Measurements from ENCODE around the gene CMTM3. TPM values are rescaled to one million over a fixed set of nuclear protein-coding genes. Genes with fewer than 3 reads are reported as not detected.
"Not testable (repeated sequence)": the region's sequence is repeated elsewhere in the genome, so short reads cannot be mapped to it uniquely, and the experiment has no call there.

The CMTM3 gene
- polyA plus RNA-seq, 1 donor (not counting 4 experiments of a cell fraction or from before 2014, with no cell fraction given) = 15.7 TPM

- H4K20me1 ChIP-seq (ENCODE audit: control insufficient read depth, extremely low read depth, insufficient read depth, low read length); DNase-seq (ENCODE audit: low read depth, low spot score); dilution Hi-C loops (cut with MboI; ENCODE audit: extremely low pct_ligation_motif_present, low sequenced_read_pairs); H3K4me2 ChIP-seq (ENCODE audit: control insufficient read depth, extremely low read depth, insufficient read depth, low read depth, low read length); H3K4me1 ChIP-seq (ENCODE audit: control insufficient read depth, extremely low read depth, insufficient read depth, low read length); H3K36me3 ChIP-seq (ENCODE audit: control insufficient read depth in 2 of 2, extremely low read depth in 1 of 2, insufficient read depth in 2 of 2, low read length in 2 of 2); H3K4me3 ChIP-seq (ENCODE audit: control insufficient read depth in 2 of 3, extremely low read depth in 1 of 3, insufficient read depth in 2 of 3, low read depth in 1 of 3, low read length in 3 of 3); FAIRE-seq; H3K9me3 ChIP-seq (ENCODE audit: control insufficient read depth, low read depth, low read length); H3K27me3 ChIP-seq (ENCODE audit: control insufficient read depth, extremely low read depth, insufficient read depth, low read length); H3K9ac ChIP-seq (ENCODE audit: control insufficient read depth, extremely low read depth, insufficient read depth, low read length); H3K9me1 ChIP-seq (ENCODE audit: control insufficient read depth, extremely low read depth, insufficient read depth, low read length); H3K27ac ChIP-seq (ENCODE audit: control insufficient read depth, insufficient read depth, low read length); H3K79me2 ChIP-seq (ENCODE audit: control insufficient read depth, insufficient read depth, low read length); H2AFZ ChIP-seq (ENCODE audit: control insufficient read depth, low read length): not testable (repeated sequence)
Measured at GRCh38 chr16:66631558-66631957, 27.1 kb downstream of the CMTM3 start.

- DNase-seq (ENCODE audit: low read depth, low spot score) = no peak
- no peak overlapping the region for H3K4me3 ChIP-seq (ENCODE audit: control insufficient read depth in 2 of 3, extremely low read depth in 1 of 3, insufficient read depth in 2 of 3, low read depth in 1 of 3, low read length in 3 of 3)
- no peak for TF ChIP-seq EZH2 (IDR thresholded peaks at IDR 0.05; ENCODE audit: low read length)
- no peak for TF ChIP-seq CTCF (optimal IDR thresholded peaks at IDR 0.05 in 1 of 3, IDR thresholded peaks at IDR 0.05 in 1 of 3, conservative IDR thresholded peaks at IDR 0.05 in 1 of 3; ENCODE audit: extremely low read depth in 1 of 3, insufficient read depth in 2 of 3, low read length in 3 of 3)
- no peak overlapping the region for H3K9ac ChIP-seq (ENCODE audit: control insufficient read depth, extremely low read depth, insufficient read depth, low read length)
- dilution Hi-C loops (cut with MboI; ENCODE audit: extremely low pct_ligation_motif_present, low sequenced_read_pairs) = no loop called here
- no peak overlapping the region for H3K4me2 ChIP-seq (ENCODE audit: control insufficient read depth, extremely low read depth, insufficient read depth, low read depth, low read length)
- H3K79me2 ChIP-seq (ENCODE audit: control insufficient read depth, insufficient read depth, low read length) = peaks cover 5% of the 10 kb centered on the region
- H3K36me3 ChIP-seq (ENCODE audit: control insufficient read depth in 2 of 2, extremely low read depth in 1 of 2, insufficient read depth in 2 of 2, low read length in 2 of 2) = peaks cover 0 to 6% of the 10 kb centered on the region in 2 experiments
- peaks cover 21% of the 10 kb centered on the region for H3K4me1 ChIP-seq (ENCODE audit: control insufficient read depth, extremely low read depth, insufficient read depth, low read length)
- no peak overlapping the region for H2AFZ ChIP-seq (ENCODE audit: control insufficient read depth, low read length)
- no peak for FAIRE-seq
- peaks cover 3% of the 10 kb centered on the region for H3K9me1 ChIP-seq (ENCODE audit: control insufficient read depth, extremely low read depth, insufficient read depth, low read length)
- H4K20me1 ChIP-seq (ENCODE audit: control insufficient read depth, extremely low read depth, insufficient read depth, low read length) = no peaks in the 10 kb centered on the region
- no peak overlapping the region for H3K27ac ChIP-seq (ENCODE audit: control insufficient read depth, insufficient read depth, low read length)
- no peaks in the 10 kb centered on the region for H3K9me3 ChIP-seq (ENCODE audit: control insufficient read depth, low read depth, low read length)
- H3K27me3 ChIP-seq (ENCODE audit: control insufficient read depth, extremely low read depth, insufficient read depth, low read length) = no peaks in the 10 kb centered on the region
Measured at GRCh38 chr16:66634527-66635196, 30.2 kb downstream of the CMTM3 start.

DNA sequence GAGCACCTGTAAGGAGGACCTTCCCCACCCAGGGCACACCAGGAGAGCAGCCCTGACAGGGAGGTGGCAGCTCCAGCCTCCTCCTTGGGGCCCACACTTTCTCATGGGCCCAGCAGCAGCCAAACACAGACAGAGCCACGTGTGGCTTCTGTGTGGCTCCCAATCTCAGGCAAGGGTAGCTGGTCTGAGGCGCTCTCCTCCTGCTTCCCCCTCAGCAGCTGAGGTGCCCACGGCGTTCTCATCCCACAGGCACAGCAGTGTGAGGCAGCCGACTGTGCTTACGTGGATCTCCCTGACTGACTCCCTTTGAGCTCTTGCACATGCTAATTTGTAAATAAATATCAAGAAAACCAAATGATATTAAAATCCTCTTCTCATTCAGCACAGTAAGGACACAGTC lies 30.9 kb downstream of the CMTM3 start:
- no peak for FAIRE-seq
- Histone ChIP-seq H4K20me1 (ENCODE audit: control insufficient read depth, extremely low read depth, insufficient read depth, low read length) (no peaks in the 10 kb centered on the region), H3K79me2 (ENCODE audit: control insufficient read depth, insufficient read depth, low read length) (peaks cover 7% of the 10 kb centered on the region), H3K9me1 (ENCODE audit: control insufficient read depth, extremely low read depth, insufficient read depth, low read length) (no peaks in the 10 kb centered on the region), H3K27ac (ENCODE audit: control insufficient read depth, insufficient read depth, low read length) (no peak overlapping the region), H3K4me1 (ENCODE audit: control insufficient read depth, extremely low read depth, insufficient read depth, low read length) (peaks cover 18% of the 10 kb centered on the region), H3K9ac (ENCODE audit: control insufficient read depth, extremely low read depth, insufficient read depth, low read length) (no peak overlapping the region), H3K27me3 (ENCODE audit: control insufficient read depth, extremely low read depth, insufficient read depth, low read length) (no peaks in the 10 kb centered on the region), H3K9me3 (ENCODE audit: control insufficient read depth, low read depth, low read length) (no peaks in the 10 kb centered on the region), H2AFZ (ENCODE audit: control insufficient read depth, low read length) (no peak overlapping the region), H3K4me3 (ENCODE audit: control insufficient read depth in 2 of 3, extremely low read depth in 1 of 3, insufficient read depth in 2 of 3, low read depth in 1 of 3, low read length in 3 of 3) (no peak overlapping the region), H3K4me2 (ENCODE audit: control insufficient read depth, extremely low read depth, insufficient read depth, low read depth, low read length) (no peak overlapping the region), H3K36me3 (ENCODE audit: control insufficient read depth in 2 of 2, extremely low read depth in 1 of 2, insufficient read depth in 2 of 2, low read length in 2 of 2) (peaks cover 0 to 6% of the 10 kb centered on the region in 2 experiments)
- DNase-seq (ENCODE audit: low read depth, low spot score) = no peak
- TF ChIP-seq EZH2 (IDR thresholded peaks at IDR 0.05; ENCODE audit: low read length) (no peak), CTCF (optimal IDR thresholded peaks at IDR 0.05 in 1 of 3, IDR thresholded peaks at IDR 0.05 in 1 of 3, conservative IDR thresholded peaks at IDR 0.05 in 1 of 3; ENCODE audit: extremely low read depth in 1 of 3, insufficient read depth in 2 of 3, low read length in 3 of 3) (no peak)
- dilution Hi-C loops (cut with MboI; ENCODE audit: extremely low pct_ligation_motif_present, low sequenced_read_pairs) = no loop called here
